ENCODE data around the gene CDRT4.
A peak's percentile ranks its signal among the peaks of the same experiment; 100 is the strongest.

The CDRT4 gene

DNA sequence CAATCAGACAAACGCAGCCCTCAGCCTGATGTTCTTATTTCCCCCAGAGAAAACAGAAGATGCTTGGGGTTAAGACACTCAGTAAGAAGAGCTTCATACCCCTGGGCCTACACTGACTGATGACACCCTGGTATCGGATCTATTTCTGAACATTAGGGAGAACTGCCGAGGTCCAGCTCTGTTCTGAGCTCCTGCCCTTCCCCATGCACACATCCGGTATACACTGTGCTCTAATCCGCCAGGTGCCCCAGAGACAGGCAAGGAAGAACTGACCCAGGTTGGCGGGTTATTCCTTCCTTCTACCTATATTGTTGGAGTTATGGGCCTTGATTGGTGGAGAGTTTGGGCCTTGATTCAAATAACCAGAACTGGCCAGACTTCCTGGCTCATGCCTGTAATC lies 68.0 kb downstream of the CDRT4 start:
- Histone ChIP-seq H3K36me3 (ENCODE audit: insufficient read depth, low read length) (no peaks in the 10 kb centered on the region), H3K4me1 (ENCODE audit: control insufficient read depth, insufficient read depth, low read length) (peaks cover 33% of the 10 kb centered on the region), H3K9ac (ENCODE audit: low read depth, low read length) (no peak overlapping the region), H3K4me3 (ENCODE audit: low read length) (no peak overlapping the region), H3K9me3 (replicated peaks; ENCODE audit: low read length) (no peaks in the 10 kb centered on the region), H3K4me2 (ENCODE audit: low read length) (peak overlapping the region; percentile 67), H3K27me3 (ENCODE audit: control insufficient read depth, insufficient read depth, low read length) (no peaks in the 10 kb centered on the region)

GRCh38 chr17:15398736-15399331 lies 68.6 kb downstream of the CDRT4 start:
- Histone ChIP-seq H3K4me1 (ENCODE audit: control insufficient read depth, insufficient read depth, low read length) (peaks cover 27% of the 10 kb centered on the region), H3K4me2 (ENCODE audit: low read length) (peak overlapping the region; percentile 67), H3K9ac (ENCODE audit: low read depth, low read length) (peak overlapping the region; percentile 30), H3K9me3 (replicated peaks; ENCODE audit: low read length) (no peaks in the 10 kb centered on the region), H3K27me3 (ENCODE audit: control insufficient read depth, insufficient read depth, low read length) (no peaks in the 10 kb centered on the region), H3K36me3 (ENCODE audit: insufficient read depth, low read length) (no peaks in the 10 kb centered on the region), H3K4me3 (ENCODE audit: low read length) (peak overlapping the region; percentile 38)

- H3K4me3 ChIP-seq (ENCODE audit: low read length): peak overlapping the region; percentile 38
- H3K27me3 ChIP-seq (ENCODE audit: control insufficient read depth, insufficient read depth, low read length): no peaks in the 10 kb centered on the region
- H3K9ac ChIP-seq (ENCODE audit: low read depth, low read length): peak overlapping the region; percentile 30
These were observed 69.1 kb downstream of the CDRT4 start for GRCh38 chr17:15398291-15398690.

GRCh38 chr17:15397620-15398019 lies 69.8 kb downstream of the CDRT4 start:
- H3K36me3 ChIP-seq (ENCODE audit: insufficient read depth, low read length): no peaks in the 10 kb centered on the region
- H3K4me1 ChIP-seq (ENCODE audit: control insufficient read depth, insufficient read depth, low read length): peaks cover 25% of the 10 kb centered on the region
- no peak overlapping the region for H3K4me3 ChIP-seq (ENCODE audit: low read length)
- H3K9ac ChIP-seq (ENCODE audit: low read depth, low read length): no peak overlapping the region
- H3K27me3 ChIP-seq (ENCODE audit: control insufficient read depth, insufficient read depth, low read length): no peaks in the 10 kb centered on the region
- H3K9me3 ChIP-seq (replicated peaks; ENCODE audit: low read length): no peaks in the 10 kb centered on the region
- no peak overlapping the region for H3K4me2 ChIP-seq (ENCODE audit: low read length)

More at GRCh38 chr17:15398291-15398690, 69.1 kb downstream of the CDRT4 start:
- no peaks in the 10 kb centered on the region for H3K9me3 ChIP-seq (replicated peaks; ENCODE audit: low read length)
- H3K4me2 ChIP-seq (ENCODE audit: low read length): peak overlapping the region; percentile 67
- H3K36me3 ChIP-seq (ENCODE audit: insufficient read depth, low read length): no peaks in the 10 kb centered on the region
- H3K4me1 ChIP-seq (ENCODE audit: control insufficient read depth, insufficient read depth, low read length): peaks cover 22% of the 10 kb centered on the region

- H3K9me3 ChIP-seq (replicated peaks; ENCODE audit: low read length): no peaks in the 10 kb centered on the region
- no peak overlapping the region for H3K9ac ChIP-seq (ENCODE audit: low read depth, low read length)
- no peaks in the 10 kb centered on the region for H3K36me3 ChIP-seq (ENCODE audit: insufficient read depth, low read length)
- H3K4me1 ChIP-seq (ENCODE audit: control insufficient read depth, insufficient read depth, low read length): peaks cover 31% of the 10 kb centered on the region
- no peak overlapping the region for H3K4me2 ChIP-seq (ENCODE audit: low read length)
- no peak overlapping the region for H3K4me3 ChIP-seq (ENCODE audit: low read length)
- H3K27me3 ChIP-seq (ENCODE audit: control insufficient read depth, insufficient read depth, low read length): no peaks in the 10 kb centered on the region
These were observed 72.3 kb downstream of the CDRT4 start for GRCh38 chr17:15395091-15395490.

- H3K4me3 ChIP-seq (ENCODE audit: low read length): no peak overlapping the region
- H3K4me2 ChIP-seq (ENCODE audit: low read length): no peak overlapping the region
- H3K9ac ChIP-seq (ENCODE audit: low read depth, low read length): no peak overlapping the region
- H3K36me3 ChIP-seq (ENCODE audit: insufficient read depth, low read length): no peaks in the 10 kb centered on the region
- H3K9me3 ChIP-seq (replicated peaks; ENCODE audit: low read length): no peaks in the 10 kb centered on the region
- H3K27me3 ChIP-seq (ENCODE audit: control insufficient read depth, insufficient read depth, low read length): peaks cover 3% of the 10 kb centered on the region
- H3K4me1 ChIP-seq (ENCODE audit: control insufficient read depth, insufficient read depth, low read length): peaks cover 19% of the 10 kb centered on the region
These were observed 74.0 kb downstream of the CDRT4 start for GRCh38 chr17:15393414-15393813.

DNA sequence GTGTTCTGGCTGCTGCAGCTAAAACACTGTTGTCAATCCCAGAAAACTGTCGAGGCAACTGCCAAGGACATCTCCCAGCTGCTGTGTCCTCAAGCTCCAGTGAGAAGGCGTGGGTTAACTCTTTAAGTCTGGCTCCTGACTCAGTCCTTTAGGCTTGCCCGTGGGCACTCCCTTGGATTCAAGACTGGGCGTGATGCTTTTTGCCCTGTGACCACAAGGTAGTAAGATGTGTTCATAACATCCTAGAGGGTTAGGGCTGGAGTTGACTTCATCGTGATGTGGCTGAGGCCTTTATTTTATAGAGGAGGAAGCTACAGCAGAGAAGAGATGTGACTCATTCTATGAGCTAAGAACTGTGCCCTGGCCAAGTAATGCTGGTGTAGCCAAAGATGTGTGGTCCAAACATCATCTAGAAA lies 75.1 kb downstream of the CDRT4 start:
- Histone ChIP-seq H3K4me3 (ENCODE audit: low read length) (no peak overlapping the region), H3K36me3 (ENCODE audit: insufficient read depth, low read length) (no peaks in the 10 kb centered on the region), H3K4me2 (ENCODE audit: low read length) (no peak overlapping the region), H3K9ac (ENCODE audit: low read depth, low read length) (no peak overlapping the region), H3K9me3 (replicated peaks; ENCODE audit: low read length) (no peaks in the 10 kb centered on the region), H3K4me1 (ENCODE audit: control insufficient read depth, insufficient read depth, low read length) (peaks cover 11% of the 10 kb centered on the region), H3K27me3 (ENCODE audit: control insufficient read depth, insufficient read depth, low read length) (peaks cover 6% of the 10 kb centered on the region)

DNA sequence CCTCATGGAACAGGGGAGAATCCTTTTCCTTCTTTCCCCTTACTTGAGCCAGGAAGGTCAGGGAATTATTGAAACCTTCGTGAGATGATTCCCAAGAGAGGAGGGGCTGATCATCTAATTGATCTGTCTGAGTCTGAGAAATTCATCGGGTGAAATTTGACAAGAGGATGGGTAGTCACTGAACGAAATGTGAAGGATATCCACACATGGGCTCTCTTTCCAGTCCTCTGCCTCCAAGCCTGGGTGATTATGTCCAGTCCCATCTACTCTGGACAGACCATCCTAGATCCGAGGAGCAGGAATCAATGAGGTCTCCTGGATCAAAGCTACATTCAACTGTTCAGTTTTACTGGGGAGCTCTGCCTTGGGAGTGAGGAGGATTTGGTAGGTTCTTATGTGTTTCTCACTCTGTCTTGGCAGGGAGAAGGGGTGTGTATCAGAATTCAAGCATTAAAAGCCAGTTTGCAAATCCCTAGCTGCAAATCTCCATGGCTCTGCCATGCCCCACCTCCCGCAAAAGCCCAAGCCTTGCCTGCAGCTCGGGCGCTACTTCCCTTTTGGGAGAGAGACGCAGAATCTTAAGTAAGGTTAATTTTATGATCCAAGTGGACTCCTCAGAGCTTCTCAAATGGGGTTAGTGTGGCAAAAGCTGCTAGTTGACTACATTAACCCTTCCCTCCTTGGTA lies 78.9 kb downstream of the CDRT4 start:
- Histone ChIP-seq H3K4me2 (ENCODE audit: low read length) (no peak overlapping the region), H3K9me3 (replicated peaks; ENCODE audit: low read length) (peaks cover 3% of the 10 kb centered on the region), H3K27me3 (ENCODE audit: control insufficient read depth, insufficient read depth, low read length) (peaks cover 6% of the 10 kb centered on the region), H3K36me3 (ENCODE audit: insufficient read depth, low read length) (no peaks in the 10 kb centered on the region), H3K4me3 (ENCODE audit: low read length) (no peak overlapping the region), H3K4me1 (ENCODE audit: control insufficient read depth, insufficient read depth, low read length) (peaks cover 21% of the 10 kb centered on the region), H3K9ac (ENCODE audit: low read depth, low read length) (no peak overlapping the region)

DNA sequence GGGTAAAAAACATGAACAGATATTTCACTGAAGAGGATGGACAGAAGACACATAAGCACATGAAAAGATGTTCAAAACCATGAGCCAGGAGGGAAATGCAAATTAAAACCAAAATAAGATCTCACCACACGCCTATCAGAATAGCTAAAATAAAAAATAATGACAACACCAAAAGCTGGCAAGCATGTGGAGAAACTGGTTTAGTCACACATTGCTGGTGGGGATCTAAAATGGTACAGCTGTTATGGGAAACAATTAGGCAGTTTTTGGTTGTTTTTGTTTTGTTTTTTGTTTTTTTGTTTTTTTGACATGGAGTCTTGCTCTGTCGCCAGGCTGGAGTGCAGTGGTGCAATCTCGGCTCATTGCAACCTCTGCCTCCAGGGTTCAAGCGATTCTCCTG lies 81.3 kb downstream of the CDRT4 start:
- peaks cover 3% of the 10 kb centered on the region for H3K9me3 ChIP-seq (replicated peaks; ENCODE audit: low read length)
- no peak overlapping the region for H3K4me3 ChIP-seq (ENCODE audit: low read length)
- H3K27me3 ChIP-seq (ENCODE audit: control insufficient read depth, insufficient read depth, low read length): peaks cover 6% of the 10 kb centered on the region
- peaks cover 10% of the 10 kb centered on the region for H3K4me1 ChIP-seq (ENCODE audit: control insufficient read depth, insufficient read depth, low read length)
- no peak overlapping the region for H3K4me2 ChIP-seq (ENCODE audit: low read length)
- no peaks in the 10 kb centered on the region for H3K36me3 ChIP-seq (ENCODE audit: insufficient read depth, low read length)
- H3K9ac ChIP-seq (ENCODE audit: low read depth, low read length): no peak overlapping the region
